SU-DHL-6 (cell line): ENCODE measurements around the gene C3orf70.

Experiments
- H2AFZ ChIP-seq: fragments of 200-600 bp; sonication (generic); 2 replicates; pipeline ENCODE4 v1.6.1; 2014; ENCODE audit warnings: low read depth, mild to moderate bottlenecking, moderate library complexity, mixed read lengths, antibody characterized with exemption, low read length; ENCODE audit not compliant: severe bottlenecking
- H3F3A ChIP-seq: fragments of 200-600 bp; shearing (Covaris generic); 2 replicates; pipeline ENCODE4 v1.6.0; 2016; ENCODE audit warnings: antibody characterized with exemption, mild to moderate bottlenecking; ENCODE audit not compliant: insufficient read depth
- H3K27ac ChIP-seq: fragments of 200-600 bp; sonication (generic); 2 replicates; pipeline ENCODE4 v1.5.1; 2016; ENCODE audit warnings: low read depth, mild to moderate bottlenecking, low read length, moderate library complexity, mixed read lengths
- H3K27me3 ChIP-seq: fragments of 200-600 bp; sonication (generic), shearing (Covaris generic); 2 replicates; pipeline ENCODE4 v1.6.0; 2014; ENCODE audit warnings: mild to moderate bottlenecking, low read length
- H3K36me3 ChIP-seq: fragments of 200-600 bp; sonication (generic); 2 replicates; pipeline ENCODE4 v1.6.1; 2014; ENCODE audit warnings: mild to moderate bottlenecking, low read length, mixed read lengths
- H3K4me2 ChIP-seq: fragments of 300-600, 200-600 bp; shearing (Covaris generic), sonication (generic); 2 replicates; pipeline ENCODE4 v1.6.0; 2014; ENCODE audit warnings: low read length, low read depth, mild to moderate bottlenecking; ENCODE audit not compliant: poor library complexity, severe bottlenecking
- H3K4me3 ChIP-seq: fragments of 200-600 bp; sonication (generic); 2 replicates; pipeline ENCODE4 v1.5.1; 2014; ENCODE audit warnings: antibody characterized with exemption, low read length, mild to moderate bottlenecking, mixed read lengths; ENCODE audit not compliant: insufficient read depth, poor library complexity, severe bottlenecking
- H3K79me2 ChIP-seq: fragments of 200-600 bp; sonication (generic); 2 replicates; pipeline ENCODE4 v1.6.1; 2014; ENCODE audit warnings: mild to moderate bottlenecking, low read length, moderate library complexity; ENCODE audit not compliant: insufficient read depth
- H3K9ac ChIP-seq: fragments of 200-600 bp; sonication (generic); 2 replicates; pipeline ENCODE4 v1.7.0; 2014; ENCODE audit warnings: mild to moderate bottlenecking, low read length
- H3K9me2 ChIP-seq: fragments of 200-600 bp; sonication (generic); replicated peaks from 2 replicates; pipeline ENCODE4 v1.6.1; 2014; ENCODE audit warnings: low read length; ENCODE audit not compliant: insufficient read depth
- H3K9me3 ChIP-seq: fragments of 200-600 bp; sonication (generic); 2 replicates; pipeline ENCODE4 v1.6.1; 2014; ENCODE audit warnings: low read length, mixed read lengths; ENCODE audit not compliant: insufficient read depth
- H4K20me1 ChIP-seq: fragments of 200-600 bp; sonication (generic); 2 replicates; pipeline ENCODE4 v1.6.1; 2014; ENCODE audit warnings: low read depth, mild to moderate bottlenecking, antibody characterized with exemption, low read length, moderate library complexity, mixed read lengths
- CTCF ChIP-seq: fragments of 200-600 bp; sonication (generic); IDR thresholded peaks from one replicate; pipeline ENCODE4 v1.5.1; 2017; ENCODE audit warnings: antibody characterized with exemption, mild to moderate bottlenecking, low read length, moderate library complexity; ENCODE audit not compliant: insufficient read depth, poor library complexity, severe bottlenecking
- EZH2phosphoT487 ChIP-seq: fragments of 200-600 bp; sonication (generic), shearing (Covaris generic); conservative IDR thresholded peaks from 2 replicates; pipeline ENCODE4 v1.6.1; 2018; ENCODE audit warnings: mild to moderate bottlenecking, antibody characterized with exemption, low read length, moderate library complexity, mixed read lengths

Gene C3orf70

GRCh38 chr3:185066251-185066650 lies 86.6 kb downstream of the C3orf70 start:
- H3K9me3 ChIP-seq, result peaks cover 2% of the 10 kb centered on the region; the same call in 1 of the 2 replicates
- H3K27me3 ChIP-seq, result no peaks in the 10 kb centered on the region
- no peak overlapping the region for H2AFZ ChIP-seq
- no peak overlapping the region for H3K27ac ChIP-seq
- no peak overlapping the region for H3K4me3 ChIP-seq
- no peaks in the 10 kb centered on the region for H3K36me3 ChIP-seq
- TF ChIP-seq EZH2phosphoT487 (no peak), CTCF (no peak)
- no peaks in the 10 kb centered on the region for H3K79me2 ChIP-seq
- no peak overlapping the region for H3K9ac ChIP-seq
- H4K20me1 ChIP-seq, result no peaks in the 10 kb centered on the region
- H3K4me2 ChIP-seq, result no peak overlapping the region
- no peaks in the 10 kb centered on the region for H3F3A ChIP-seq
- H3K9me2 ChIP-seq, result no peaks in the 10 kb centered on the region

- H3K27ac ChIP-seq, result no peak overlapping the region
- H3F3A ChIP-seq, result no peaks in the 10 kb centered on the region
- peaks cover 9% of the 10 kb centered on the region; the same call in 1 of the 2 replicates for H3K9me3 ChIP-seq
- H4K20me1 ChIP-seq, result no peaks in the 10 kb centered on the region
- no peak overlapping the region for H3K9ac ChIP-seq
- H3K4me3 ChIP-seq, result no peak overlapping the region
- H3K4me2 ChIP-seq, result no peak overlapping the region
- H3K9me2 ChIP-seq, result no peaks in the 10 kb centered on the region
- TF ChIP-seq CTCF (no peak), EZH2phosphoT487 (no peak)
- H2AFZ ChIP-seq, result no peak overlapping the region
- H3K79me2 ChIP-seq, result no peaks in the 10 kb centered on the region
- H3K36me3 ChIP-seq, result no peaks in the 10 kb centered on the region
- no peaks in the 10 kb centered on the region for H3K27me3 ChIP-seq
Measured at GRCh38 chr3:185065059-185065458, 87.8 kb downstream of the C3orf70 start.

GRCh38 chr3:185063431-185063830 lies 89.4 kb downstream of the C3orf70 start:
- H3F3A ChIP-seq, result no peaks in the 10 kb centered on the region
- H4K20me1 ChIP-seq, result no peaks in the 10 kb centered on the region
- H3K36me3 ChIP-seq, result no peaks in the 10 kb centered on the region
- no peak overlapping the region for H2AFZ ChIP-seq
- TF ChIP-seq EZH2phosphoT487, result no peak
- peaks cover 14% of the 10 kb centered on the region; the same call in 1 of the 2 replicates for H3K9me3 ChIP-seq
- no peaks in the 10 kb centered on the region for H3K27me3 ChIP-seq
- H3K27ac ChIP-seq, result no peak overlapping the region
- no peak overlapping the region for H3K9ac ChIP-seq
- H3K4me2 ChIP-seq, result no peak overlapping the region
- H3K9me2 ChIP-seq, result no peaks in the 10 kb centered on the region
- H3K4me3 ChIP-seq, result no peak overlapping the region
- no peaks in the 10 kb centered on the region for H3K79me2 ChIP-seq

- H2AFZ ChIP-seq, result no peak overlapping the region
- no peak overlapping the region for H3K4me3 ChIP-seq
- H3K9ac ChIP-seq, result no peak overlapping the region
- no peak overlapping the region for H3K4me2 ChIP-seq
- H4K20me1 ChIP-seq, result no peaks in the 10 kb centered on the region
- TF ChIP-seq EZH2phosphoT487 (no peak), CTCF (no peak)
- peaks cover 19% of the 10 kb centered on the region; the same call in 1 of the 2 replicates for H3K9me3 ChIP-seq
- H3K79me2 ChIP-seq, result no peaks in the 10 kb centered on the region
- no peaks in the 10 kb centered on the region for H3K9me2 ChIP-seq
- H3K27me3 ChIP-seq, result no peaks in the 10 kb centered on the region
- H3F3A ChIP-seq, result no peaks in the 10 kb centered on the region
- H3K27ac ChIP-seq, result no peak overlapping the region
- no peaks in the 10 kb centered on the region for H3K36me3 ChIP-seq
Measured at GRCh38 chr3:185062191-185062590, 90.7 kb downstream of the C3orf70 start.
